Left hindlimb (tissue), 1 donor: Measurements from ENCODE around the gene CCNI.
"Not testable (repeated sequence)": the region's sequence is repeated elsewhere in the genome, so short reads cannot be mapped to it uniquely, and the experiment has no call there.

ENCODE experiments used
- DNase-seq: peaks from one replicate; pipeline ENCODE4 v3.0.0-alpha.2; 2018

The CCNI gene

DNA sequence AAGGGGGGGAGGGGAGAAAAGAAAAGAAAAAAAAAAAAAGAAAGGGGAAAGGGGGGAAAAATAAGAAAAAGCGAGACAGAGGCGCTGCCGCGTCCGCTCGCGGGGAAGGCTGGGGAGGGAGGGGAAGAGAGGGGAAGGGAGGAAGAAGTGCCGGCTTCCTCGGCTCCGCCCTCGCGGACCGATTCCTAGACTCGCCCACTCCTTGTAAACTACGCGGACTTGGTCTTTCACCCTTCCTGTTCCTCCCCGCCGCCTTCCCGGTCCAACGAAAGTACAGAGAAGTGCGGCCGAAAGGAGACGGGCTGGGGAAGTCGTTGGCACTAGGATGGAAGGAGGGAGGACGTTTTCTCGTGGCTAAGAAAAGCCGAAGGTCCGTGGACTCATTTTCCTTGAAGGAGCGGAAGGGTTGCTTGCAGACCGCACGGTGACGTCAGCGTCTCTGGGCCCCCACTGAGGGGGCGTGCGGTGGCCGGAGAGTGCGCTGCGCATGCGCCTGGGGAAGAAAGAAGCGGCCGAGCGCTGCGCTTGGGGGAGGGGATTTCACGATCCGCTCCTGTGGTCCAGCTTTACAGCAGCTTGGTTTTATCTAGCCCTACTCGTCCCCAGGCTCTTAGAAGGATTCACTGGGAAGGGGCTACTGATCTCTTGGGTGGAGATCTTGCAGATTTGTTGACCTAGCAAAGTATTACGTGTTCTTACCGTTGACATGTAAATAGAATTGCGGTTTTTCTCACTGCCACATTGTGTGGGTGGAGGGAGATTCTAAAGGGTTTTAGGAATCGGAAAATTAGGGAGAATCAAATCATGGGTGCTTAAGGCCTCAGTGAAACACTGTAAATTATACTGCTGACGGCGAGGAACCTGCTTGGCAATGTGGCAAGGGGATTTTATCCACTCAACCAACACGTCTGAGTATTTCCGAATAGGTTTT lies at the start of gene CCNI:
Gene CCNI (minus strand): TSS at position 121 of the 931 bp plus-strand sequence. CDS start 9,627 bp downstream, outside the sequence.
- peak; percentile 98 for DNase-seq

DNA sequence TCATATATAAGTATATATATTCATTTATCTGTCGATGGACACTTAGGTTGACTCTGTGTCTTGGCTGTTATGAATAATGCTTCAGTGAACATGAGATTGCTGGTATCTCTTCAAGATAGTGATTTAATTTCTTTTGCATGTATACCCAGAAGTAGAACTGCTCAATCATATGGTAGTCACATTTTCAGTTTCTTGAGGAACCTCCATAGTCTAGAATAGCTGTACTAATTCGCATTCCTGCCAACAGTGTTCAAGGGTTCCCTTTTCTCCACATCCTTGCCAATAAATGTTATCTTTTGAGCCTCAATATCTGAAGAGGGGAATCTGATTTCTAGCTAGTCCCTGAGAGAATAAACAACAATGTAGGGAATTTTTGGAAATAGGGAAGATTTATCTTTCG lies 48.8 kb upstream of the CCNI start:
- DNase-seq, result no peak

- no peak for DNase-seq
Measured at GRCh38 chr4:77123411-77123810, 47.6 kb upstream of the CCNI start.

DNA sequence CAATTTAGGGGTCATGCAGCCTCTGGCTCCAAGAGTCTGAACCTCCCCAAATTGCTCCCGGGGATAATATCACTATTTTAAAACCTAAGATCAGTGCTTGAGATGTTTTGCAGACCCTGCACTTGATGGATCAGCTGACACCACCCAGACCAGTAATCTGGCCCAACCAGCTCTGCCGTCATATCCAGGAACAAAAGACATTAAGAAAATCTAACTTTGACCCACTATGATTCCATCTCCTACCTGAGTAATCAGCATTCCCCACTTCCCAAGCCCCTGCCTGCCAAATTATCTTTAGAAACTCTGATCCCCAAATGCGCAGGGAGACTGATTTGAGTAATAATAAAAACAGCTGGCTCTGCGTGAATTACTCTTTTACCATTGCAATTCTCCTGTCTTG lies 46.9 kb upstream of the CCNI start:
- no peak for DNase-seq

- DNase-seq, result peak; percentile 36
Measured at GRCh38 chr4:77121736-77122240, 46.0 kb upstream of the CCNI start.

DNA sequence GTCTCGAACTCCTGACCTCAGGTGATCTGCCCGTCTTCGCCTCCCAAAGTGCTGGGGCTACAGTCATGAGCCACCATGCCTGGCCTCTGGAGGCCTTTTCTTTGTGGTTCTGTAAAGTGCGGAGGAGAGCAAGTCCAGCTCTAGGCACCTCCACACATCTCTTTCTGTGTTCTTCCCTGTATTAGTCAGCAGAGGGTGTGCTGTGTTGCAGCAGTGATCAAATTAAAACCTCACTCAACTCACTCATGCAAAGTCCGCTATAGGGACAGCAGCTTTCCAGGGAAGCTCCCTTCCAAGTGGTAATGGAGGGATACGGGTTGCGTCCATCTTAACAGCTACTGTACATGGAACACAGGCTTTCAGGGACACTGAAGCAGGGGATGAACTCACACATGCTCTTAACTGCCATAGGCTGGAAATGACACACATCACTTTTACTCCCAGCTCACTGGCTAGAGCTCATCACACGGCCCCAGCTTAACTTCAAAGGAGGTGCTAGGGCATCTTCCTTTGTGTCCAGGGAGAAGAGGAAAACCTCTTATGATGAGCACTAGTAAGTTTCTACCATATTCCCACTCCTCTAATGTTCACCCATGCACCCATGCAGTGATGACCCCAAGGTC lies 45.2 kb upstream of the CCNI start:
- DNase-seq, result no peak

DNA sequence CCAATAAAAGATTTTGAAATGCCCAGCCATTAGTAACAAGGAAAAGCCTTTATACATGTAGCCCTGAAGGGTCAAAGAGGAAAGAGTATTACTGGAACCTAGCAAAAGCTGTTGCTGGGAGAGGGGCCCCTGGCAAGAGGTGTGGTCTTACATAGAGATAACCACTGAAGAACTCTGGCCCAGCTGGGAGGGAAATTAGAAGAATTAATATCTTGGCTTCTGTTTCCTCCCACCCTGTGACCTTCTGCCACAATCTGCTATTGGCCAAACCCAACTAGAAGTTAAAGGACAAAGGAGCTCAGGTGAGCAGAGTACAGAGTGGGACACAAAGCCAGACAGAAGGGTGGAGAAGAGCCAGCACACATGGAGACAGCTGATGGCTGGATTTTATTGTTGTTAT lies 41.9 kb upstream of the CCNI start:
- DNase-seq, result no peak

DNA sequence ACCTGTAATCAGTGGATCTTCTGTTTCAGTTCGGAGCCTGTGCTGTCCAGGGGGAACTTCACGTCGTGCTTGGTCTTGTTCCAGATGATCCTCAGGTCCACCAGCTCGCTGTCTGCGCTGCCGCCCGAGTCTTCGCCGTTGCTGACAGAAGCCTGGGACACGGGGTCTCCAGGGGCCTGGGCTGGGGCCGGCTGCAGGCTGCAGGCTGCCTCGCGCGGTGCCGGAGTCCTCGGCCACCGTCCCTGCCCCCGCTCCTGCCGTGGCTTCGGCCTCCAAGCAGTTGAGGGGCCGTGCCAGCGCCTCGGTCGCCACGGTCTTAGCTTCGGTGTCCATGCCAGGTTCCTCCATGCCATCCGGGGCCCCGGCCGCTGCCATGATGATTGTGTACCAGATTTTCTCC lies 37.3 kb upstream of the CCNI start:
- DNase-seq, result no peak

GRCh38 chr4:77110730-77111129 lies 34.9 kb upstream of the CCNI start:
- no peak for DNase-seq

DNA sequence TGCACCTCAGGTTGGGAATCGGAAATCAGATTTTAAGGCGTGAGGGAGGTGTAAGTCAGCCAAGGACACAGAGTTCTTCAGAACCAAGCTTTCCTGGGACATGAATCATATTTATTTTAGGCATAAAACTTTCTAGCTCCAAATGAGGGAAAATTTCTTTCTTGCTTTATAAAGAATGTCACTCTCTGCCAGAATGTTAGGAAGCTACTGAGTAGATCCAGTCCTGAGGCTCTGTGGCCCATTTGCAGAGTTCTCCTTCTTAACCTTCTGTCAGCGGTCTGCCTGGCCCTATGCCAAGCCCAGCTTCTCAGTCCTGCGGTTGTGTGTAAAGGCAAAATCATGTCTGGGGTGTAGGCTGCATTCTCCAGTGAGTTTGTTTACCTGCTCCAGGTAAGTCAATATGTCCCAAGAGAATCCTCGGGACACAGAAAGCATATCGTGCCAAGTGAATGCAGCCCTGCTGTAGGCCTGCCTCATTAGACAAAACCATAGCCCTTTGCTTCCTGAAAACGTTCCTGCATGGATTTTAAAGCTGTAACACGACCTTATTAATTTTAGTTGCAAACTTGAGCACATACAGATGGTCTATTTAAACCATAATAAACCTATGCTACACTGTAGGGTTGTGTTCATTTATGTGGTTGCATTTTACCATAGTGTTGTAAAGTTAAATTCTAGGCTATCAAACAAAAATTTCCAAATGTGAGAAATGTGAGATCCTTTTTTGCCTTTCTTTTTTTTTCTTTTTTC lies 29.2 kb upstream of the CCNI start:
- peak; percentile 56 for DNase-seq

DNA sequence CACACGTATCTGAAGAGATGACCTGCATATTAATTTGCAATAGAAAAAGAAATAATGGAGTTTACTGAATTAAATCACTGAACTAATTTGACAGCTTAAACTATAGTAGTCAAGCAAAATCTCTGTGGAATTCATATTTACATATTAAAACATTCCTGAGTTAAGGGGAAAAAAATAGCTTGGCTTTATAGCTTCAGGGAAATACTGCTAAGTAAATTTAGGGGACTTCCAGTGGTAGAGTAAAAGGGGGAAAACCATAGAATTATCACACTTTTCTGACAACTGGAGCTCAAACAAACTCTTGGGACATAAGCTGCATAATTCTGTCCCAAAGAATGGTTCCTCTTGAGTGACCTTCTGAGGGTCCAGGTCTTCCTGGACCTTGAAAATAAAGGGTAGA lies 28.6 kb upstream of the CCNI start:
- DNase-seq, result no peak

- DNase-seq, result no peak
Measured at GRCh38 chr4:77100234-77100633, 24.4 kb upstream of the CCNI start.

- no peak for DNase-seq
Measured at GRCh38 chr4:77097611-77098010, 21.8 kb upstream of the CCNI start.

DNA sequence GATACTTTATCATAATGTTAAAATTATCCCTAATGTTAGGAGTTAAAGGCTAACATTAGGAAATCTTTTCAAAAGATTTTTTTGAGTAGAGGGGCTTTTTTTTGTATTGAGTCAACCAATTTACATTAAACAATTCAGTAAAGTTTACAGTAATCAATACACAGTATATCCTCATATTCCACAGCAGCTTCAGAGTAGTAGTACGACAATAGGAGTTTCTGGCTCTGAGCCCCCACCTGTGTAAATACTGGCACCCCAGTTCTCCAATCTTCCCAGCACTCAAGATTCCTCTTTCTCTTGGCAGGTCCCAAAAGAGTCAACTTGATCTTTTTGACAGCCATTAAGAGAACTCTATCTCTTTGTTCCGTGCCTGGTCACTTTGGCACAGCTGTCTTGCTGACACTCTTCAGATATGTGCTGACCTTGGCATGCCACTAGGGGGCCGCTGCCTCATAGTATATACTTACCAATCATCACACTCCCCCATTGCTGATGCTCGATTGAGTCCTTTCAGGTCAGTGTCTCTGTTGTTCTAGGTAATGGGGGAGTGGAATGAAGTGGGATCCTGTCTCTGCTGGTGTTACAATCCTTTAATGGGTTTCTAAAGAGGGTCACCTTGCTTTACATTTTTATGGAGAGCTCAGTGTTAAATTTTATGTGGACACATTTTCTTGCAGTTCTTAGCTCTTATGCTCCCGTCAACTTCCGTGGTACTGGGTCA lies 19.5 kb upstream of the CCNI start:
- peak; percentile 70 for DNase-seq

DNA sequence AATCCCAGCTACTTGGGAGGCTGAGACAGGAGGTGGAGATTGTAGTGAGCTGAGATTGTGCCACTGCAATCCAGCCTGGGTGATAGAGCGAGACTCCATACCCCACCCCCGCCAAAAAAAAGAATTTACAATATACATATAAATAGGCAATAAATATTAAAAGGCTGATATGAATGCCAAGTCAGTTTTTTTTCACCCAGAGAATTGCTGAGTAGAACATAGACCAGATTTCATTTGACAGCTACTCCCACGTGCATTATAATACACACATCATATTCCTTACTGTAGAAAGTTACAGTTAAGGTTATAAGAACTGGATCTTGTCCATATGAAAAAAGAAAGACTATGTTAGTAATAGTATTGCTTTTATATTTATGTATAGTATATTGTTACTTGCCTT lies 18.7 kb upstream of the CCNI start:
- no peak for DNase-seq

DNA sequence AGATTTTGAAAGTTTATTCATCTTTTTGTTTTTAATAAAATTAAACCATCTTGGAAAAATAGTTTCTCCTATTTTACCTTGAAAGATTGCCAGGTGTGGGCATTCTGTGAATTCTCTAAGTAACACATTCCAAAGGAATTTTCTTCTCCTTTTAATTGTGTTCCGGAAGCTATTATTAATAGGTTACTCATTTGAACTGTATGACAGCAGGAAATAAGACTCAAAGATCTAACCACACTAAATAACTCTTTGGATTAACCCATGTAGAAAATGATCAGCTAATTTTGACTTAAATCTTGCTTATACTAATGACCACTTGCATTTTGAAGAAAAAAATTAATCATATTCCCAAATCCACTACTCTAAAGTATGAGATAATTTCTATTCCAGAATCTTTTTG lies 17.6 kb upstream of the CCNI start:
- DNase-seq, result no peak

GRCh38 chr4:77092975-77093374 lies 17.2 kb upstream of the CCNI start:
- DNase-seq, result no peak

DNA sequence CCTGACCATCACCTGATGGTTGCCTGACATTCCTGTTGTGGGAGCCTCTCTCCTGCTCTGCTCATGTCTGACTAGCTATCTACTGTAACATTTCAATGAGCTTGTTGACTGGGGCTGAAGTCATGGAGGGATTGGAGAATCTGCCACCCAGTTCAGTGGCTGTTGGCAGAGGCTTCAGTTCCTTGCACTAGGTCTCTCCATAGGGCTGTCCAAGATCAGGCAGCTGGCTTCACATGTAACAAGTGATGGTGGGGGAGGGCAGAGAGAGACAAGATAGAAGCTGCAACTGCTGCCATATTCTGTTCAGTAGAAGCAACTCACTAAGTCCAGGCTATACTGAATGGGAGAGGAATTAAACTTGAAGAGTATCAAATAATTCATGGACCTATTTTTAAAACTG lies 14.1 kb upstream of the CCNI start:
- DNase-seq, result no peak

GRCh38 chr4:77087027-77087426 lies 11.2 kb upstream of the CCNI start:
- not testable (repeated sequence) for DNase-seq

DNA sequence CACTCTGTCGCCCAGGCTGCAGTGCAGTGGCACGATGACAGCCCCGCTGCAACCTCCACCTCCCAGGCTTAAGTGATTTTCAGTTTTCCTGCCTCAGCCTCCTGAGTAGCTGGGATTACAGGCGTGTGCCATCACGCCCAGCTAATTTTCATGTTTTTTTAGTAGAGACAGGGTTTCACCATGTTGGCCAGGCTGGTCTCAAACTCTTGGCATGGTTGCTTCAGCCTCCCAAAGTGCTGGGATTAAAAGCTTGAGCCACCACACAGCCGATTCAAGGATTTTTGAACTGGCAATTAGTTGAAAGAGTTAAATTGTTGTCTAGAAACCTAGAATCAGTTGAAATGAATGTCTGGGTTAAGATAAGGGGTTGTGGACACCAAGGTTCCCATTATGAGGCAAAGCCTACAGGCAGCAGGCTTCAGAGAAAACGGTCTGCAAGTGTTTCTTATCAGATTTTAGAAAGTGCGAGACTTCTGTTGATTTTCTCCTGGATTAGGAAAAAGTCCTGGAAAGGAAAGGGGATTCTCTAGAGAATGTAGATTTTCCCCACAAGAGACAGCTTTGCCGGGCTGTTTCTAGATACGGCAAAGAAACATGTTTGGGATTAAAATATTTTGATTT lies 8.3 kb upstream of the CCNI start:
- no peak for DNase-seq

- DNase-seq, result no peak
Measured at GRCh38 chr4:77082886-77083608, 7.3 kb upstream of the CCNI start.

DNA sequence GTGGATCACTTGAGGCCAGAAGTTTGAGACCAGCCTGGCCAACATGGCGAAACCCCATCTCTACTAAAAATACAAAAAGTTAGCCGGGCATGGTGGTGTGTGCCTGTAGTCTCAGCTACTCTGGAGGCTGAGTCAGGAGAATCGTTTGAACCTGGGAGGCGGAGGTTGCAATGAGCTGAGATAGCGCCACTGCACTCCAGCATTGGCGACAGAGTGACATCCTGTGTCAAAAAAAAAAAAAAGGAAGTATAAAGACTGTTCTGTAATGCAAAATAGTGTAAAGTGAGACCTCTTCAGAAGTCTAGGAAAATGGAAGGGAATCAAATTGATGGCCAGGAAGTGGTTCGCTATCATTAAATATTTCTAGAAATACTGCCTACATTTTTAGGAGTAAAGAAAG lies 5.0 kb upstream of the CCNI start:
- DNase-seq, result not testable (repeated sequence)
